Stomach (tissue), 9 donors: ENCODE data around the gene WNT5B. TPM values are rescaled to one million over a fixed set of nuclear protein-coding genes. Genes with fewer than 3 reads are reported as not detected.
A peak's percentile ranks its signal among the peaks of the same experiment; 100 is the strongest.

Experiments used
- DNase-seq, 2 donors: peaks; one replicate each; pipeline versions ENCODE4 v3.0.0 to v3.0.0-alpha.2; 2013 to 2019
- H3K27ac ChIP-seq, 5 donors: fragments of 200-600 bp in 4 of 5; sonication (generic) in 4 of 5; one replicate each; pipeline ENCODE4 v1.5.1; 2013 to 2019; ENCODE audit warnings: mild to moderate bottlenecking in 1 of 5, moderate library complexity in 1 of 5
- H3K27me3 ChIP-seq, 3 donors: fragments of 200-600 bp; sonication (generic); one replicate each; pipeline ENCODE4 v1.5.1; 2017 to 2019; ENCODE audit warnings: mixed run types in 1 of 3
- H3K36me3 ChIP-seq, 4 donors: fragments of 200-600 bp; sonication (generic); 1 replicate in 3 of 4; 2 replicates in 1 of 4; pipeline ENCODE4 v1.5.1; 2016 to 2019
- H3K4me1 ChIP-seq, 4 donors: fragments of 200-600 bp; sonication (generic); one replicate each; pipeline ENCODE4 v1.5.1; 2016 to 2019
- H3K4me3 ChIP-seq, 4 donors: fragments of 200-600 bp; sonication (generic) in 3 of 4; one replicate each; pipeline ENCODE4 v1.5.1; 2016 to 2019; ENCODE audit warnings: mild to moderate bottlenecking in 1 of 4
- H3K9me3 ChIP-seq, 4 donors: fragments of 200-600 bp; sonication (generic); one replicate each; pipeline ENCODE4 v1.5.1; 2016 to 2019
- CTCF ChIP-seq, 7 experiments: fragments of 450-650 bp in 4 of 7; fragments of 200-600 bp in 3 of 7; sonication (generic) in 3 of 7; IDR thresholded peaks; one replicate each; pipeline ENCODE4 v1.5.1; 2016 to 2019; ENCODE audit warnings: antibody characterized with exemption in 7 of 7, control low read depth in 2 of 7, mild to moderate bottlenecking in 1 of 7
- EP300 ChIP-seq: sonication (generic); formaldehyde crosslinking; IDR thresholded peaks from one replicate; pipeline ENCODE4 v1.6.1; 2017; ENCODE audit warnings: antibody characterized with exemption
- POLR2A ChIP-seq, 4 donors: fragments of 450-650 bp; IDR thresholded peaks; one replicate each; pipeline ENCODE4 v1.6.1; 2016; ENCODE audit warnings: antibody characterized with exemption in 4 of 4, control low read depth in 2 of 4, mild to moderate bottlenecking in 1 of 4, moderate library complexity in 1 of 4
- POLR2AphosphoS5 ChIP-seq, 3 donors: sonication (generic); formaldehyde crosslinking; IDR thresholded peaks; one replicate each; pipeline ENCODE4 v1.6.1; 2016; ENCODE audit warnings: antibody characterized with exemption in 3 of 3
- WGBS, 5 donors: extraction: QIAGEN DNeasy Blood & Tissue Kit in 3 of 5; methylation state at CpG; one replicate each; pipeline versions ENCODE4 v1.1.5 to v1.1.7; 2013 to 2018; 5-methylcytosine and 5-hydroxymethylcytosine counted together
- intact Hi-C: fragments of 100-400 bp; cut with DNase I; formaldehyde crosslinking; loops from one replicate; pipeline ENCODE4 v1.15.1; 2023; ENCODE audit warnings: low total_unique reads
- polyA plus RNA-seq, 3 donors: library from polyadenylated mRNA; stranded (reverse); fragments of 200-250 nt; gene quantifications; one replicate each; pipeline ENCODE4 v1.2.3, GENCODE V29; 2013
- total RNA-seq, 5 donors: library from RNA; depleted of rRNA; stranded (reverse); fragments of >200 nt; gene quantifications; one replicate each; pipeline versions ENCODE4 v1.1.0 to v1.2.3, GENCODE V29; 2014 to 2016
- donor health status: healthy with polysubstance abuse.
- donor health status: Bipolar disorder and iron deficiency.
- donor health status: healthy.

Gene WNT5B
- total and polyA plus RNA-seq, 8 donors, result 0.45 to 22.3 (median 7.4) TPM

GRCh38 chr12:1655225-1655788 is 26.3 kb downstream of the WNT5B start:
- Histone ChIP-seq H3K4me3 (no peak overlapping the region), H3K27ac (no peak overlapping the region), H3K27me3 (no peaks in the 10 kb centered on the region), H3K9me3 (no peaks in the 10 kb centered on the region), H3K36me3 (no peaks in the 10 kb centered on the region), H3K4me1 (peaks cover 12 to 62% (median 35%) of the 10 kb centered on the region in 4 donors)
- TF ChIP-seq POLR2A (IDR thresholded peaks at IDR 0.05) (no peak), EP300 (no peak), CTCF (IDR thresholded peaks at IDR 0.05) (no peak), POLR2AphosphoS5 (IDR thresholded peaks at IDR 0.05) (no peak)
- 75 to 88% (median 79%) methylated on average over 6 of the region's 6 CpGs for WGBS, 5 donors
- DNase-seq, result no peak
- intact Hi-C loops, result no loop called here

GRCh38 chr12:1656902-1657301 is 27.9 kb downstream of the WNT5B start:
- Histone ChIP-seq H3K27ac (peak overlapping the region in 4 of 5 donors; percentile 65 to 97 (median 92)), H3K9me3 (no peaks in the 10 kb centered on the region), H3K4me3 (no peak overlapping the region), H3K27me3 (no peaks in the 10 kb centered on the region), H3K36me3 (no peaks in the 10 kb centered on the region), H3K4me1 (peaks cover 20 to 59% (median 37%) of the 10 kb centered on the region in 4 donors)
- no peak for TF ChIP-seq EP300
- no peak for TF ChIP-seq POLR2AphosphoS5 (IDR thresholded peaks at IDR 0.05)
- TF ChIP-seq POLR2A (IDR thresholded peaks at IDR 0.05), result no peak
- TF ChIP-seq CTCF (IDR thresholded peaks at IDR 0.05), result no peak
- no peak for DNase-seq
- WGBS, 5 donors, result 77 to 89% (median 86%) methylated on average over 7 to 12 of the region's 12 CpGs
- intact Hi-C loops, result no loop called here

GRCh38 chr12:1657688-1658087 is 28.7 kb downstream of the WNT5B start:
- DNase-seq, result peak in 1 of 2 donors; percentile 63
- intact Hi-C loops, result no loop called here
- WGBS, 5 donors, result 16 to 27% (median 25%) methylated on average over 1 of the region's 1 CpG

GRCh38 chr12:1660304-1661187 is 31.5 kb downstream of the WNT5B start:
- WGBS, 5 donors, result 32 to 39% (median 38%) methylated on average over 16 to 18 of the region's 20 CpGs

More at GRCh38 chr12:1657688-1658087, 28.7 kb downstream of the WNT5B start:
- Histone ChIP-seq H3K9me3 (no peaks in the 10 kb centered on the region), H3K36me3 (no peaks in the 10 kb centered on the region), H3K27ac (peak overlapping the region; percentile 65 to 97 (median 95)), H3K4me1 (peaks cover 24 to 58% (median 36%) of the 10 kb centered on the region in 4 donors), H3K27me3 (no peaks in the 10 kb centered on the region), H3K4me3 (no peak overlapping the region)
- TF ChIP-seq POLR2A (IDR thresholded peaks at IDR 0.05), result no peak

GRCh38 chr12:1661553-1662335 is 32.7 kb downstream of the WNT5B start:
- Histone ChIP-seq H3K4me1 (peaks cover 27 to 69% (median 52%) of the 10 kb centered on the region in 4 donors), H3K36me3 (no peaks in the 10 kb centered on the region), H3K27me3 (no peaks in the 10 kb centered on the region), H3K9me3 (no peaks in the 10 kb centered on the region), H3K4me3 (peak overlapping the region; percentile 42 to 54 (median 52)), H3K27ac (peak overlapping the region; percentile 89 to 100 (median 96))
- intact Hi-C loops, result no loop called here
- TF ChIP-seq CTCF (IDR thresholded peaks at IDR 0.05) (no peak), POLR2AphosphoS5 (IDR thresholded peaks at IDR 0.05) (peak; percentile 88 to 92 (median 92)), EP300 (no peak), POLR2A (IDR thresholded peaks at IDR 0.05) (peak in 1 of 4 donors; percentile 20)
- 1 to 4% (median 1%) methylated on average over 32 to 53 of the region's 69 CpGs for WGBS, 5 donors
- peak; percentile 96 to 98 for DNase-seq

More at GRCh38 chr12:1660304-1661187, 31.5 kb downstream of the WNT5B start:
- peak; percentile 96 for DNase-seq
- intact Hi-C loops, result no loop called here
- H3K27ac ChIP-seq, result peak overlapping the region; percentile 89 to 97 (median 95)
- peak; percentile 68 to 93 (median 85) for TF ChIP-seq POLR2AphosphoS5 (IDR thresholded peaks at IDR 0.05)
- no peak for TF ChIP-seq EP300
- H3K36me3 ChIP-seq, result no peaks in the 10 kb centered on the region
- H3K27me3 ChIP-seq, result no peaks in the 10 kb centered on the region
- peak overlapping the region in 1 of 4 donors; percentile 4 for H3K4me3 ChIP-seq
- H3K4me1 ChIP-seq, result peaks cover 26 to 61% (median 42%) of the 10 kb centered on the region in 4 donors
- H3K9me3 ChIP-seq, result no peaks in the 10 kb centered on the region
